GM12892 (cell line): ENCODE results near the gene TMEM182.

Experiments
- POLR2A ChIP-seq: IDR thresholded peaks from 2 replicates; pipeline ENCODE4 v1.6.1; 2011; ENCODE audit warnings: low read depth, low read length, control low read depth
- POLR2AphosphoS5 ChIP-seq: IDR thresholded peaks from 2 replicates; pipeline ENCODE4 v1.6.1; 2011; ENCODE audit warnings: low read depth, low read length, control low read depth

- TF ChIP-seq POLR2AphosphoS5 (no peak), POLR2A (no peak)
Measured at GRCh38 chr2:102796337-102796736, 34.5 kb downstream of the TMEM182 start.
